Caco-2 (cell line): ENCODE results near the gene RXRA. TPM values are rescaled to one million over a fixed set of nuclear protein-coding genes. Genes with fewer than 3 reads are reported as not detected.

Source experiments
- BruUV-seq: library from RNA; stranded (reverse); fragments of 400-500 nt; replicated peaks from 2 replicates; lab custom pipeline; 2021; lab: Mats Ljungman, UMichigan
- CTCF ChIA-PET: fragments of 300-600 bp; sonication (Branson Sonifier 250); formaldehyde crosslinking; loops from one replicate; lab custom pipeline; 2022; ENCODE audit warnings: antibody characterized with exemption; lab: Charles Lee
- POLR2A ChIA-PET: fragments of 300-600 bp; sonication (Branson Sonifier 250); formaldehyde crosslinking; loops from one replicate; lab custom pipeline; 2022; ENCODE audit warnings: antibody characterized with exemption; lab: Charles Lee
- DNase-seq, 2 experiments: peaks; one replicate each; pipeline versions ENCODE4 v3.0.0 to v3.0.0-alpha.2; 2020 to 2022
- H3K27me3 ChIP-seq: replicated peaks from 2 replicates; pipeline ENCODE4 v1.6.0; 2011; ENCODE audit warnings: low read length; ENCODE audit not compliant: control insufficient read depth, insufficient read depth
- H3K36me3 ChIP-seq: 2 replicates; pipeline ENCODE4 v1.5.1; 2011; ENCODE audit warnings: low read length; ENCODE audit not compliant: control insufficient read depth, insufficient read depth
- H3K4me1 ChIP-seq: fragments of 250-450 bp; sonication (Bioruptor Pico); 2 replicates; pipeline ENCODE4 v1.5.1; 2020; ENCODE audit warnings: mild to moderate bottlenecking
- H3K4me3 ChIP-seq: 2 replicates; pipeline ENCODE4 v1.5.1; 2011; ENCODE audit warnings: low read depth, mild to moderate bottlenecking, control low read depth, low read length
- H3K9me3 ChIP-seq: fragments of 250-450 bp; sonication (Bioruptor Pico); 2 replicates; pipeline ENCODE4 v1.5.1; 2020; ENCODE audit warnings: mild to moderate bottlenecking, moderate library complexity
- H3K27ac Mint-ChIP-seq: one replicate; pipeline ENCODE4 v1.8.0; 2022; ENCODE audit warnings: mixed read lengths; ENCODE audit not compliant: unreplicated experiment
- H3K27me3 Mint-ChIP-seq: one replicate; pipeline ENCODE4 v1.8.0; 2022; ENCODE audit warnings: mixed read lengths; ENCODE audit not compliant: insufficient read depth, unreplicated experiment
- H3K36me3 Mint-ChIP-seq: one replicate; pipeline ENCODE4 v1.8.0; 2022; ENCODE audit warnings: mild to moderate bottlenecking, mixed read lengths; ENCODE audit not compliant: insufficient read depth, unreplicated experiment
- H3K4me1 Mint-ChIP-seq: one replicate; pipeline ENCODE4 v1.8.0; 2022; ENCODE audit warnings: low read depth, mixed read lengths; ENCODE audit not compliant: unreplicated experiment
- H3K4me3 Mint-ChIP-seq: one replicate; pipeline ENCODE4 v1.8.0; 2022; ENCODE audit warnings: mild to moderate bottlenecking, moderate library complexity, mixed read lengths; ENCODE audit not compliant: unreplicated experiment
- H3K9me3 Mint-ChIP-seq: one replicate; pipeline ENCODE4 v1.8.0; 2022; ENCODE audit warnings: mixed read lengths; ENCODE audit not compliant: unreplicated experiment
- CTCF ChIP-seq, 2 experiments: fragments of 200-600 bp in 1 of 2; IDR thresholded peaks; 1 replicate in 1 of 2; 2 replicates in 1 of 2; pipeline versions ENCODE4 v1.5.1 to v1.8.0; 2011 to 2022; ENCODE audit warnings: antibody characterized with exemption in 1 of 2, control low read depth in 1 of 2, inconsistent platforms in 1 of 2, low read depth in 1 of 2, low read length in 1 of 2, mild to moderate bottlenecking in 1 of 2, moderate library complexity in 1 of 2; ENCODE audit not compliant: insufficient read depth in 1 of 2, severe bottlenecking in 1 of 2, unreplicated experiment in 1 of 2
- intact Hi-C: fragments of 100-400 bp; cut with micrococcal nuclease; formaldehyde crosslinking; loops from one replicate; pipeline ENCODE4 v1.10.0; 2022; ENCODE audit not compliant: unreplicated experiment
- total RNA-seq: library from RNA; stranded (reverse); gene quantifications from 2 replicates; pipeline ENCODE4 v1.2.3, GENCODE V29; 2022

RXRA gene
- total RNA-seq, 1 experiment from 2014 or later, result 69.1 TPM

GRCh38 chr9:134344800-134345310 lies 18.6 kb downstream of the RXRA start:
- intact Hi-C loops, result no loop called here
- ChIA-PET POLR2A (no interaction called here), CTCF (interaction anchor here (0.5 kb wide), 1 partner anchor 17 kb away, joined by 4 read pairs; no protein-coding TSS in a partner anchor)
- H3K36me3 ChIP-seq, result no peaks in the 10 kb centered on the region
- H3K9me3 ChIP-seq, result no peaks in the 10 kb centered on the region
- Mint-ChIP-seq H3K27ac (no peak overlapping the region), H3K4me3 (no peak overlapping the region), H3K36me3 (peaks cover 20% of the 10 kb centered on the region), H3K4me1 (no peaks in the 10 kb centered on the region), H3K27me3 (no peaks in the 10 kb centered on the region), H3K9me3 (no peaks in the 10 kb centered on the region)
- BruUV-seq, result no TSS peak
- DNase-seq, result no peak
- H3K27me3 ChIP-seq, result no peaks in the 10 kb centered on the region
- TF ChIP-seq CTCF (IDR thresholded peaks at IDR 0.05; ENCODE audit: insufficient read depth in 1 of 2, low read depth in 1 of 2, low read length in 1 of 2, severe bottlenecking in 1 of 2, unreplicated experiment in 1 of 2), result no peak
- H3K4me3 ChIP-seq, result no peak overlapping the region
- H3K4me1 ChIP-seq, result no peaks in the 10 kb centered on the region

GRCh38 chr9:134345737-134346136 lies 19.5 kb downstream of the RXRA start:
- no peak overlapping the region for H3K27ac Mint-ChIP-seq
- H3K27me3 ChIP-seq, result no peaks in the 10 kb centered on the region

DNA sequence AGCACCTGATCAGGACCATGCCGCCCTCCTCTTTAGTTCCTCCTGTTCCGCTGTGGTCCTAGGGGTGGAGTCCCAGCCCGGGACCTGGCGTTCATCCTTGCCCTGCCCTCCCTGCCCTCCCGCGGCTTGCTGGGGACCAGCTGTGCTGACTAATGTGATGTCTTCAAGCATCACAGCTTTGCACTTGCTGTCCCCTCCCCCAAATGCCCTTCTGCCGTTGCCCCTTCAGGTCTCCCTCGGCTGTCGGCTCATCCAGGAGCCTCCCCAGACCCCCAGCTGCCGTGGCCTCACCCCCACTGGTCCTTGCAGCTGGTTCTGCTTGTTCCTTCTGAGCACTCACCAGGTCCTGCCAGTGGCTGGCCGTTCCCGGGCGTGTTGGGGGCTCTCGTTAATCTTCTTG lies 19.9 kb downstream of the RXRA start:
- no peak overlapping the region for H3K4me3 ChIP-seq
- no TSS peak for BruUV-seq
- Mint-ChIP-seq H3K4me1 (no peaks in the 10 kb centered on the region), H3K36me3 (peaks cover 14% of the 10 kb centered on the region), H3K27ac (no peak overlapping the region), H3K9me3 (no peaks in the 10 kb centered on the region), H3K27me3 (no peaks in the 10 kb centered on the region), H3K4me3 (no peak overlapping the region)
- H3K9me3 ChIP-seq, result no peaks in the 10 kb centered on the region
- DNase-seq, result no peak
- no peaks in the 10 kb centered on the region for H3K27me3 ChIP-seq
- CTCF ChIA-PET, result no interaction called here
- TF ChIP-seq CTCF (IDR thresholded peaks at IDR 0.05; ENCODE audit: insufficient read depth in 1 of 2, low read depth in 1 of 2, low read length in 1 of 2, severe bottlenecking in 1 of 2, unreplicated experiment in 1 of 2), result no peak
- H3K4me1 ChIP-seq, result no peaks in the 10 kb centered on the region
- POLR2A ChIA-PET, result no interaction called here
- intact Hi-C loops, result no loop called here
- H3K36me3 ChIP-seq, result no peaks in the 10 kb centered on the region

More at GRCh38 chr9:134345737-134346136, 19.5 kb downstream of the RXRA start:
- ChIA-PET POLR2A (no interaction called here), CTCF (no interaction called here)
- Mint-ChIP-seq H3K36me3 (peaks cover 18% of the 10 kb centered on the region), H3K4me1 (no peaks in the 10 kb centered on the region), H3K4me3 (no peak overlapping the region), H3K27me3 (no peaks in the 10 kb centered on the region), H3K9me3 (no peaks in the 10 kb centered on the region)
- Histone ChIP-seq H3K4me1 (no peaks in the 10 kb centered on the region), H3K4me3 (no peak overlapping the region), H3K9me3 (no peaks in the 10 kb centered on the region), H3K36me3 (no peaks in the 10 kb centered on the region)
- BruUV-seq, result no TSS peak
- no peak for TF ChIP-seq CTCF (IDR thresholded peaks at IDR 0.05; ENCODE audit: insufficient read depth in 1 of 2, low read depth in 1 of 2, low read length in 1 of 2, severe bottlenecking in 1 of 2, unreplicated experiment in 1 of 2)
- intact Hi-C loops, result no loop called here
- DNase-seq, result no peak
